Caco-2 (cell line): Measurements from ENCODE around the gene LOC128125822.

ENCODE experiments used
- BruUV-seq: library from RNA; stranded (reverse); fragments of 400-500 nt; replicated peaks from 2 replicates; lab custom pipeline; 2021; lab: Mats Ljungman, UMichigan
- CTCF ChIA-PET: fragments of 300-600 bp; sonication (Branson Sonifier 250); formaldehyde crosslinking; loops from one replicate; lab custom pipeline; 2022; ENCODE audit warnings: antibody characterized with exemption; lab: Charles Lee
- POLR2A ChIA-PET: fragments of 300-600 bp; sonication (Branson Sonifier 250); formaldehyde crosslinking; loops from one replicate; lab custom pipeline; 2022; ENCODE audit warnings: antibody characterized with exemption; lab: Charles Lee
- DNase-seq, 2 experiments: peaks; one replicate each; pipeline versions ENCODE4 v3.0.0 to v3.0.0-alpha.2; 2020 to 2022
- H3K27me3 ChIP-seq: replicated peaks from 2 replicates; pipeline ENCODE4 v1.6.0; 2011; ENCODE audit warnings: low read length; ENCODE audit not compliant: control insufficient read depth, insufficient read depth
- H3K36me3 ChIP-seq: 2 replicates; pipeline ENCODE4 v1.5.1; 2011; ENCODE audit warnings: low read length; ENCODE audit not compliant: control insufficient read depth, insufficient read depth
- H3K4me1 ChIP-seq: fragments of 250-450 bp; sonication (Bioruptor Pico); 2 replicates; pipeline ENCODE4 v1.5.1; 2020; ENCODE audit warnings: mild to moderate bottlenecking
- H3K4me3 ChIP-seq: 2 replicates; pipeline ENCODE4 v1.5.1; 2011; ENCODE audit warnings: low read depth, mild to moderate bottlenecking, control low read depth, low read length
- H3K9me3 ChIP-seq: fragments of 250-450 bp; sonication (Bioruptor Pico); 2 replicates; pipeline ENCODE4 v1.5.1; 2020; ENCODE audit warnings: mild to moderate bottlenecking, moderate library complexity
- H3K27ac Mint-ChIP-seq: one replicate; pipeline ENCODE4 v1.8.0; 2022; ENCODE audit warnings: mixed read lengths; ENCODE audit not compliant: unreplicated experiment
- H3K27me3 Mint-ChIP-seq: one replicate; pipeline ENCODE4 v1.8.0; 2022; ENCODE audit warnings: mixed read lengths; ENCODE audit not compliant: insufficient read depth, unreplicated experiment
- H3K36me3 Mint-ChIP-seq: one replicate; pipeline ENCODE4 v1.8.0; 2022; ENCODE audit warnings: mild to moderate bottlenecking, mixed read lengths; ENCODE audit not compliant: insufficient read depth, unreplicated experiment
- H3K4me1 Mint-ChIP-seq: one replicate; pipeline ENCODE4 v1.8.0; 2022; ENCODE audit warnings: low read depth, mixed read lengths; ENCODE audit not compliant: unreplicated experiment
- H3K4me3 Mint-ChIP-seq: one replicate; pipeline ENCODE4 v1.8.0; 2022; ENCODE audit warnings: mild to moderate bottlenecking, moderate library complexity, mixed read lengths; ENCODE audit not compliant: unreplicated experiment
- H3K9me3 Mint-ChIP-seq: one replicate; pipeline ENCODE4 v1.8.0; 2022; ENCODE audit warnings: mixed read lengths; ENCODE audit not compliant: unreplicated experiment
- intact Hi-C: fragments of 100-400 bp; cut with micrococcal nuclease; formaldehyde crosslinking; loops from one replicate; pipeline ENCODE4 v1.10.0; 2022; ENCODE audit not compliant: unreplicated experiment
- TF ChIP-seq, protein P1 (sequence below), 2 experiments: fragments of 200-600 bp in 1 of 2; IDR thresholded peaks; 1 replicate in 1 of 2; 2 replicates in 1 of 2; pipeline versions ENCODE4 v1.5.1 to v1.8.0; 2011 to 2022; ENCODE audit warnings: antibody characterized with exemption in 1 of 2, control low read depth in 1 of 2, inconsistent platforms in 1 of 2, low read depth in 1 of 2, low read length in 1 of 2, mild to moderate bottlenecking in 1 of 2, moderate library complexity in 1 of 2; ENCODE audit not compliant: insufficient read depth in 1 of 2, severe bottlenecking in 1 of 2, unreplicated experiment in 1 of 2

Gene LOC128125822

DNA sequence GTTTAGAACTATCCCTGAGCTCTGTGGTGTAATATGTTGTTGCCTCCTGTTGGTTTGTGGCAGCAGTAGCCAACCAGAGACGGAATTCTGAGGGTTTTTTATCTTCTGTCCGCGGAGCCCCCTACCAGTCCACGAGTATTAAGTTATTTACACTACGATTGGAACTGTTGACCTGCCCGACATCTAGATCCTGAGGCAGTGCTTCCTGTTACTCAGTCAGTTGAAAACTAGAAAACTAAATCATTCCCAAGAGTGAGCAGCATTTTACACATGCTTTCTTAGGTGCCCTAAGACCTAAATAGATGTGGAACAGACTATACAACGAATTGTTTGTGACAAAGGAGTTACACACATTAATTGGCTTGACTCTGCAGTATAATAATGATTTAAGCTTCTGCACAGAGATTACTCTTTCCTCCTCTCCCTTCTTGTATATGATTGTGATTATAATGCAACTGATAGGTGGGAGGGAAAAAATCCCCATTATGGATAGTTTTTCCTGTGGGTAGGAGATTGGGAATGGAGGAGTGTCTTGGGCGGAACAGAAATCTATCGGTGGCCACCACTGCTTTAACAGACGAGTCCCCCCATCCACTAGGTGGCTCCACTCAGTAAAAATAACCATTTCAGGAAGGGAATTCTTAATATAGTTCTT lies 1.7 kb downstream of the LOC128125822 start:
- H3K27ac Mint-ChIP-seq = peak overlapping the region; percentile 94
- H3K36me3 Mint-ChIP-seq = peaks cover 57% of the 10 kb centered on the region
- TF ChIP-seq, protein P1, sequence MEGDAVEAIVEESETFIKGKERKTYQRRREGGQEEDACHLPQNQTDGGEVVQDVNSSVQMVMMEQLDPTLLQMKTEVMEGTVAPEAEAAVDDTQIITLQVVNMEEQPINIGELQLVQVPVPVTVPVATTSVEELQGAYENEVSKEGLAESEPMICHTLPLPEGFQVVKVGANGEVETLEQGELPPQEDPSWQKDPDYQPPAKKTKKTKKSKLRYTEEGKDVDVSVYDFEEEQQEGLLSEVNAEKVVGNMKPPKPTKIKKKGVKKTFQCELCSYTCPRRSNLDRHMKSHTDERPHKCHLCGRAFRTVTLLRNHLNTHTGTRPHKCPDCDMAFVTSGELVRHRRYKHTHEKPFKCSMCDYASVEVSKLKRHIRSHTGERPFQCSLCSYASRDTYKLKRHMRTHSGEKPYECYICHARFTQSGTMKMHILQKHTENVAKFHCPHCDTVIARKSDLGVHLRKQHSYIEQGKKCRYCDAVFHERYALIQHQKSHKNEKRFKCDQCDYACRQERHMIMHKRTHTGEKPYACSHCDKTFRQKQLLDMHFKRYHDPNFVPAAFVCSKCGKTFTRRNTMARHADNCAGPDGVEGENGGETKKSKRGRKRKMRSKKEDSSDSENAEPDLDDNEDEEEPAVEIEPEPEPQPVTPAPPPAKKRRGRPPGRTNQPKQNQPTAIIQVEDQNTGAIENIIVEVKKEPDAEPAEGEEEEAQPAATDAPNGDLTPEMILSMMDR (IDR thresholded peaks at IDR 0.05; ENCODE audit: insufficient read depth in 1 of 2, low read depth in 1 of 2, low read length in 1 of 2, severe bottlenecking in 1 of 2, unreplicated experiment in 1 of 2) = peak; percentile 62 to 75
- ChIA-PET CTCF (interaction anchor here (0.7 to 1.3 kb wide), 5 partner anchors 25 to 222 kb away, joined by 3 to 7 read pairs (median 6); partner anchors contain the start of gene PHF3), POLR2A (interaction anchor here (0.7 to 1.7 kb wide), 5 partner anchors 58 to 183 kb away, joined by 3 to 9 read pairs (median 4); no protein-coding TSS in a partner anchor)
- TSS peak; percentile 29 for BruUV-seq
- peak overlapping the region; percentile 98 for H3K4me3 ChIP-seq
- H3K9me3 Mint-ChIP-seq = no peaks in the 10 kb centered on the region
- no peaks in the 10 kb centered on the region for H3K27me3 ChIP-seq
- no peaks in the 10 kb centered on the region for H3K27me3 Mint-ChIP-seq
- peak overlapping the region; percentile 88 for H3K4me3 Mint-ChIP-seq
- peaks cover 22% of the 10 kb centered on the region for H3K4me1 ChIP-seq
- DNase-seq = peak; percentile 68 to 83
- intact Hi-C loops = loop anchor here (1.0 to 5.0 kb wide), 4 partner anchors 133 to 267 kb away; no protein-coding TSS in a partner anchor
- H3K4me1 Mint-ChIP-seq = peaks cover 8% of the 10 kb centered on the region
- H3K36me3 ChIP-seq = no peaks in the 10 kb centered on the region; the same call in 1 of the 2 replicates
- H3K9me3 ChIP-seq = no peaks in the 10 kb centered on the region

DNA sequence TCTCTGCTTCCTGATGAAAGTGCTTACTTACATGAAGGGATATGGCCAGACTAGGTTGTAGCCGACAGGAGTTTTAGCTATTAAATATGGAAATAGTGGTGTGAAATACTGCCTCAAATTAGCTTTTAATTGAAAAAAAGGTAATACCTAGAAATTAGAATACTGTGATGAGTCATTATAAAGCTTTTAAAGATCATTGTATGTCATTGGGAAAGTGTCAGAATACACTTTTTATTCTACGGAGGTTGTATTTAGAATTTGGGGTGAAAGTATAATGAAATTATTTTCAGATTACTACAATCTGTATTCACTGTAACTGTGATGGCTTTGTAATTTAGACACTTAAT lies 2.2 kb downstream of the LOC128125822 start:
- POLR2A ChIA-PET = interaction anchor here (0.7 to 1.7 kb wide), 2 partner anchors 123 to 183 kb away, joined by 4 to 9 read pairs; no protein-coding TSS in a partner anchor
- Histone ChIP-seq H3K4me3 (peak overlapping the region; percentile 98), H3K36me3 (no peaks in the 10 kb centered on the region; the same call in 1 of the 2 replicates), H3K27me3 (no peaks in the 10 kb centered on the region), H3K9me3 (no peaks in the 10 kb centered on the region), H3K4me1 (peaks cover 20% of the 10 kb centered on the region)
- Mint-ChIP-seq H3K36me3 (peaks cover 58% of the 10 kb centered on the region), H3K9me3 (no peaks in the 10 kb centered on the region), H3K27me3 (no peaks in the 10 kb centered on the region), H3K4me1 (peaks cover 8% of the 10 kb centered on the region), H3K27ac (peak overlapping the region; percentile 94), H3K4me3 (peak overlapping the region; percentile 88)
- no TSS peak for BruUV-seq
- no peak for DNase-seq
- TF ChIP-seq, protein P1 (IDR thresholded peaks at IDR 0.05; ENCODE audit: insufficient read depth in 1 of 2, low read depth in 1 of 2, low read length in 1 of 2, severe bottlenecking in 1 of 2, unreplicated experiment in 1 of 2) = no peak
- intact Hi-C loops = loop anchor here (1.0 to 5.0 kb wide), 2 partner anchors 221 to 267 kb away; no protein-coding TSS in a partner anchor
- CTCF ChIA-PET = interaction anchor here (1.2 kb wide), 1 partner anchor 24 kb away, joined by 6 read pairs; no protein-coding TSS in a partner anchor

DNA sequence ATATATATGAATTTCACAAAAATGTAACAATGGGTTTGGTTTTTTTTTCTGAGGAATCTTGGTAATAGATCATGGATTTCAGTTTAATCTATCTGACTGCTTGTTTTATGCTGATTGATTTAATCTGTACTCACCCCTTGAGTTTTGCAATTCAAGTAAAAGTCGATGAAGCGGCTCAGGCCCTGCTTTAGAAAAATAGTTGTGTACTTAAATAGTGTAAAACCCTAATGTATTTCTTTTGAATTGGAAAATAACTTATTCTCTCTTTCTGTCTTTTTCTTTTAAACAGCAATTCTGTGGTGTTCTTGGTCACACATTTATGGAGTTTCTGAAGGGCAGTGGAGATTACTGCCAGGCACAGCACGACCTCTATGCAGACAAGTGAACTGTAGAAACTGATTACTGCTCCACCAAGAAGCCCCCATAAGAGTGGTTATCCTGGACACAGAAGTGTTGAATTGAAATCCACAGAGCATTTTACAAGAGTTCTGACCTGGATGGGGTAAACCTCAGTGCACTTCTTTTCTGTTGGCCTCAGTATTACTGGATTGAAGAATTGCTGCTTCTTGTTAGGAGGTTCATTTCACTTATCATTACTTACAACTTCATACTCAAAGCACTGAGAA lies 4.0 kb downstream of the LOC128125822 start:
- Mint-ChIP-seq H3K36me3 (peaks cover 76% of the 10 kb centered on the region), H3K4me3 (no peak overlapping the region), H3K27me3 (no peaks in the 10 kb centered on the region), H3K9me3 (no peaks in the 10 kb centered on the region), H3K4me1 (peaks cover 8% of the 10 kb centered on the region), H3K27ac (no peak overlapping the region)
- BruUV-seq = no TSS peak
- ChIA-PET CTCF (no interaction called here), POLR2A (interaction anchor here (0.6 kb wide), 1 partner anchor 115 kb away, joined by 3 read pairs; no protein-coding TSS in a partner anchor)
- Histone ChIP-seq H3K36me3 (peaks cover 1% of the 10 kb centered on the region), H3K4me1 (peaks cover 5% of the 10 kb centered on the region; the same call in 1 of the 2 replicates), H3K9me3 (no peaks in the 10 kb centered on the region), H3K27me3 (no peaks in the 10 kb centered on the region), H3K4me3 (no peak overlapping the region)
- no peak for DNase-seq
- TF ChIP-seq, protein P1 (IDR thresholded peaks at IDR 0.05; ENCODE audit: insufficient read depth in 1 of 2, low read depth in 1 of 2, low read length in 1 of 2, severe bottlenecking in 1 of 2, unreplicated experiment in 1 of 2) = no peak
- intact Hi-C loops = no loop called here
